Aorta (tissue), 5 donors: Measurements from ENCODE around the gene SLC22A17. TPM values are rescaled to one million over a fixed set of nuclear protein-coding genes. Genes with fewer than 3 reads are reported as not detected.

Experiments used
- ATAC-seq: fragments of 200-7000 bp; cut with Tn5 transposase; one replicate; pipeline ENCODE4 v1.9.1; 2022; ENCODE audit warnings: moderate library complexity; ENCODE audit not compliant: low FRiP score
- DNase-seq, 2 donors: peaks; one replicate each; pipeline ENCODE4 v3.0.0-alpha.2; 2020
- H3K27ac ChIP-seq, 2 donors: one replicate each; pipeline ENCODE4 v1.5.1; 2013; ENCODE audit warnings: low read length in 2 of 2, mild to moderate bottlenecking in 2 of 2, moderate library complexity in 2 of 2, control low read depth in 1 of 2, inconsistent platforms in 1 of 2, low read depth in 1 of 2
- H3K27me3 ChIP-seq, 2 donors: one replicate each; pipeline ENCODE4 v1.6.1; 2013; ENCODE audit warnings: control low read depth in 1 of 2, low read length in 1 of 2, mild to moderate bottlenecking in 1 of 2, moderate library complexity in 1 of 2; ENCODE audit not compliant: insufficient read depth in 2 of 2, control insufficient read depth in 1 of 2
- H3K36me3 ChIP-seq, 2 donors: one replicate each; pipeline ENCODE4 v1.6.1; 2013; ENCODE audit warnings: control low read depth in 1 of 2, low read length in 1 of 2, mild to moderate bottlenecking in 1 of 2; ENCODE audit not compliant: insufficient read depth in 2 of 2, control insufficient read depth in 1 of 2
- H3K4me1 ChIP-seq, 2 donors: one replicate each; pipeline ENCODE4 v1.6.1; 2013; ENCODE audit warnings: low read length in 2 of 2, control low read depth in 1 of 2, mild to moderate bottlenecking in 1 of 2, moderate library complexity in 1 of 2; ENCODE audit not compliant: insufficient read depth in 2 of 2, control insufficient read depth in 1 of 2
- H3K4me3 ChIP-seq, 2 donors: one replicate each; pipeline ENCODE4 v1.5.1; 2013; ENCODE audit warnings: low read length in 2 of 2, control low read depth in 1 of 2, mild to moderate bottlenecking in 1 of 2
- H3K9me3 ChIP-seq: one replicate; pipeline ENCODE4 v1.6.1; 2013; ENCODE audit warnings: mild to moderate bottlenecking, low read length; ENCODE audit not compliant: control insufficient read depth
- WGBS, 2 donors: extraction: QIAGEN DNeasy Blood & Tissue Kit; methylation state at CpG; one replicate each; pipeline ENCODE4 v1.1.7; 2013; 5-methylcytosine and 5-hydroxymethylcytosine counted together
- intact Hi-C, 2 donors: fragments of 100-400 bp; cut with DNase I; formaldehyde crosslinking; loops; one replicate each; pipeline versions ENCODE4 v1.14.2 to v1.15.0; 2022
- polyA plus RNA-seq, 2 donors: library from polyadenylated mRNA; stranded (reverse); fragments of 200-250 nt; gene quantifications; one replicate each; pipeline ENCODE4 v1.2.3, GENCODE V29; 2013
- total RNA-seq, 2 donors: library from RNA; stranded (reverse); fragmentation: NEBNext Ultra II Directional; extraction: Animal tissue kit (Norgen Biotek cat#: 25700); gene quantifications; one replicate each; pipeline ENCODE4 v1.2.1, GENCODE V29; 2021
- donor health status: healthy with polysubstance abuse.
- donor health status: Bipolar disorder and iron deficiency.
- donor health status: DM: no; HTN: no; CAD: no.
- donor health status: DM: no; HTN: no; CAD: no.
- donor health status: DM: yes; HTN: yes; CAD: no.

SLC22A17 gene
- total and polyA plus RNA-seq, 4 donors = 7.5 to 85.8 (median 36.8) TPM

DNA sequence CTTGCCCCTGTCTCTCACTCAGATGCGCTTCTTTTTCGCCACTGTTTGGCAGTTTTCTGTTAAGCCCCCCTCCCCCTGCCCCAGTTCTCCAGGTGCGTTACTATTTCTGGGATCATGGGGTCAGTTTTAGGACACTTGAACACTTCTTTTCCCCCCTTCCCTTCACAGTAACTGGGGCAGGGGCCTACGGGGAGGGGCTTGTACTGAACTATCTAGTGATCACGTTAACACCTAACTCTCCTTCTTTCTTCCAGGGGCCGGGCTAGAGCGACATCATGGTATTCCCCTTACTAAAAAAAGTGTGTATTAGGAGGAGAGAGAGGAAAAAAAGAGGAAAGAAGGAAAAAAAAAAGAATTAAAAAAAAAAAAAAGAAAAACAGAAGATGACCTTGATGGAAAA, 27.7 kb downstream of the SLC22A17 start:
- DNase-seq = no peak
- Histone ChIP-seq H3K36me3 (peaks cover 2 to 7% of the 10 kb centered on the region in 2 donors), H3K4me3 (no peak overlapping the region), H3K27ac (no peak overlapping the region), H3K9me3 (no peaks in the 10 kb centered on the region), H3K27me3 (no peaks in the 10 kb centered on the region), H3K4me1 (no peaks in the 10 kb centered on the region)
- ATAC-seq = no peak
- WGBS, 2 donors = 73 to 79% methylated on average over 7 of the region's 7 CpGs
- intact Hi-C loops = loop anchor here (5.0 to 10.0 kb wide), 5 partner anchors 42 to 240 kb away; partner anchors contain the start of genes AP1G2 (in 1 of the 2), EFS (in 1 of the 2), NGDN (in 1 of the 2) and THTPA (in 1 of the 2)

DNA sequence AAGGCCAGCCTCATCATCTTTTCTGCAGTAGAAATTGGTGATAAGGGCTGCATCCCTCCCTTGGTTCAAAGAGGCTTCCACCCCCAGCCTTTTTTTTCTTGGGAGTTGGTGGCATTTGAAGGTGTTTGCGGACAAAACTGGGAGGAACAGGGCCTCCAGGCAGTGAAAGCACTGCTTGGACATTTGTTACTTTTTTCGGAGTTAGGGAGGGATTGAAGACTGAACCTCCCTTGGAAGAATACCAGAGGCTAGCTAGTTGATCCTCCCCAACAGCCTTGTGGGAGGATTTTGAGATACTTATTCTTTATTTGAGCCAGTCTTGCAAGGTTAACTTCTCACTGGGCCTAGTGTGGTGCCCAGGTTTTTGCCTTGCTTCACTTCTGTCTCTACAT, 28.2 kb downstream of the SLC22A17 start:
- H3K27me3 ChIP-seq = no peaks in the 10 kb centered on the region
- peaks cover 2 to 7% of the 10 kb centered on the region in 2 donors for H3K36me3 ChIP-seq
- intact Hi-C loops = loop anchor here (5.0 to 10.0 kb wide), 4 partner anchors 43 to 240 kb away; partner anchors contain the start of genes AP1G2 (in 1 of the 2), EFS (in 1 of the 2), NGDN (in 1 of the 2) and THTPA (in 1 of the 2)
- no peak for ATAC-seq
- H3K4me3 ChIP-seq = no peak overlapping the region
- no peak overlapping the region for H3K27ac ChIP-seq
- no peaks in the 10 kb centered on the region for H3K9me3 ChIP-seq
- no peaks in the 10 kb centered on the region for H3K4me1 ChIP-seq
- 79 to 82% methylated on average over 2 of the region's 2 CpGs for WGBS, 2 donors
- no peak for DNase-seq

DNA sequence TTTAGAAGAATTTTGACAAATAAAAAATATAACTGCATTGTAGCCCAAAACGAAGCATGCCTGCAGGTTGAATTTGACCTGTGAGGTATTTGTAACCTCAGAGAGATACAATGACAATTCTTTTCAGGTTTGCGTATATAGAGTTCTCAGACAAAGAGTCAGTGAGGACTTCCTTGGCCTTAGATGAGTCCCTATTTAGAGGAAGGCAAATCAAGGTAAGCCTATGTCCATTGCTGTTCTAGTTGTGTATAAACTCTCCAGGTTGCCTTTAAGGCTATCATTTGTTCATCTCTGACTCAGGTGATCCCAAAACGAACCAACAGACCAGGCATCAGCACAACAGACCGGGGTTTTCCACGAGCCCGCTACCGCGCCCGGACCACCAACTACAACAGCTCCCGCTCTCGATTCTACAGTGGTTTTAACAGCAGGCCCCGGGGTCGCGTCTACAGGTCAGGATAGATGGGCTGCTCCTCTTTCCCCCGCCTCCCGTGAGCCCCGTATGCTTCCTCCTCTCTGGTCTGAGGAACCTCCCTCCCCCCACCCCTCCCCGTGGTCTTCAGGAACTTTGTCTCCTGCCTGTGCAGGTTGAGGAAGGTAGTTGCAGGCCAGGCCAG, 28.7 kb downstream of the SLC22A17 start:
- WGBS, 2 donors = 85 to 86% methylated on average over 18 of the region's 18 CpGs

DNA sequence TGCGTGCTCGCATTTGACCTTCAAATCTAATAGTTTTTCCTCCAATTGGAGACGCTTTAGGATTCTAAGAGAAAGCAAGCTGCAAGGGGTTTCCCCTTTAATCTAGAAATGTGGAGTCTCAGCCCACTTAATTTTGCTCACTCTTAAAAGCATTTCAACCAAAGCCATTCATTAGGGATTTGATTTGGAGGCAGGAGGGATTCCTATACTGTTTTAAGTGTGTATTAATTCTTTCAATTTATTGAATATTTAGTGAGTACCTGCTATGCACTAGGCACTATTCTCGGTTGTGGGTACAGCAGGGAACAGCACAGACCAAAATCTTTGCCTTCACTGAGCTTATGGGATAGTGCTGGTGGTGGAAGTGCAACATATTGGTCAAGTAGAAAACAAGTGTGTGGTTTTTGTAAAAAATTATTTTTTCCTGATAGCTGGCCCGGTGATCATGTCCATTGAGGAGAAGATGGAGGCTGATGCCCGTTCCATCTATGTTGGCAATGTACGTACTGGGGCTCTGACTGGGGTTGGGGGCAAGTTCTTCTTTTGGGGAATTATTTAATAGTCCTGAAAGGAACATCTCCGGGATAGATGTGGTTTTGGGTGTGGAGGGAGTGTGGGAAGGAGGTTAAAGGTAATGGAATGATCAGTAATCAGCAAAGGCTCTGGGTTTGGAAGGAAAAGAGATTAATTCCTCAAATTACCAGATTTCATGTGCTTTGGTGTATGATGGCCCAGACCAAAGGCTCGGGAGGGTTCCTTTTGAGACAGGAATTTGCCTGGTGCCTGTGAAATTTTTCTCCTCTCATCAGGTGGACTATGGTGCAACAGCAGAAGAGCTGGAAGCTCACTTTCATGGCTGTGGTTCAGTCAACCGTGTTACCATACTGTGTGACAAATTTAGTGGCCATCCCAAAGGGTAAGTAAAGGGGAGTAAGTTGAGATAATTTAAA, 29.8 kb downstream of the SLC22A17 start:
- Histone ChIP-seq H3K27me3 (no peaks in the 10 kb centered on the region), H3K9me3 (no peaks in the 10 kb centered on the region), H3K4me3 (peak overlapping the region in 1 of 2 donors; percentile 81), H3K4me1 (no peaks in the 10 kb centered on the region), H3K36me3 (peaks cover 2 to 7% of the 10 kb centered on the region in 2 donors), H3K27ac (no peak overlapping the region)
- DNase-seq = no peak
- intact Hi-C loops = loop anchor here (5.0 to 10.0 kb wide), 4 partner anchors 44 to 242 kb away; partner anchors contain the start of genes AP1G2 (in 1 of the 2), EFS (in 1 of the 2), NGDN (in 1 of the 2) and THTPA (in 1 of the 2)
- ATAC-seq = no peak
- WGBS, 2 donors = 46% methylated on average over 10 of the region's 10 CpGs

More for the DNA sequence above, 28.7 kb downstream of the SLC22A17 start:
- no peak overlapping the region for H3K27ac ChIP-seq
- H3K4me3 ChIP-seq = no peak overlapping the region
- no peaks in the 10 kb centered on the region for H3K4me1 ChIP-seq
- no peaks in the 10 kb centered on the region for H3K9me3 ChIP-seq
- no peaks in the 10 kb centered on the region for H3K27me3 ChIP-seq
- no peak for DNase-seq
- H3K36me3 ChIP-seq = peaks cover 2 to 7% of the 10 kb centered on the region in 2 donors
- intact Hi-C loops = loop anchor here (5.0 to 10.0 kb wide), 4 partner anchors 43 to 241 kb away; partner anchors contain the start of genes AP1G2 (in 1 of the 2), EFS (in 1 of the 2), NGDN (in 1 of the 2) and THTPA (in 1 of the 2)
- ATAC-seq = no peak

DNA sequence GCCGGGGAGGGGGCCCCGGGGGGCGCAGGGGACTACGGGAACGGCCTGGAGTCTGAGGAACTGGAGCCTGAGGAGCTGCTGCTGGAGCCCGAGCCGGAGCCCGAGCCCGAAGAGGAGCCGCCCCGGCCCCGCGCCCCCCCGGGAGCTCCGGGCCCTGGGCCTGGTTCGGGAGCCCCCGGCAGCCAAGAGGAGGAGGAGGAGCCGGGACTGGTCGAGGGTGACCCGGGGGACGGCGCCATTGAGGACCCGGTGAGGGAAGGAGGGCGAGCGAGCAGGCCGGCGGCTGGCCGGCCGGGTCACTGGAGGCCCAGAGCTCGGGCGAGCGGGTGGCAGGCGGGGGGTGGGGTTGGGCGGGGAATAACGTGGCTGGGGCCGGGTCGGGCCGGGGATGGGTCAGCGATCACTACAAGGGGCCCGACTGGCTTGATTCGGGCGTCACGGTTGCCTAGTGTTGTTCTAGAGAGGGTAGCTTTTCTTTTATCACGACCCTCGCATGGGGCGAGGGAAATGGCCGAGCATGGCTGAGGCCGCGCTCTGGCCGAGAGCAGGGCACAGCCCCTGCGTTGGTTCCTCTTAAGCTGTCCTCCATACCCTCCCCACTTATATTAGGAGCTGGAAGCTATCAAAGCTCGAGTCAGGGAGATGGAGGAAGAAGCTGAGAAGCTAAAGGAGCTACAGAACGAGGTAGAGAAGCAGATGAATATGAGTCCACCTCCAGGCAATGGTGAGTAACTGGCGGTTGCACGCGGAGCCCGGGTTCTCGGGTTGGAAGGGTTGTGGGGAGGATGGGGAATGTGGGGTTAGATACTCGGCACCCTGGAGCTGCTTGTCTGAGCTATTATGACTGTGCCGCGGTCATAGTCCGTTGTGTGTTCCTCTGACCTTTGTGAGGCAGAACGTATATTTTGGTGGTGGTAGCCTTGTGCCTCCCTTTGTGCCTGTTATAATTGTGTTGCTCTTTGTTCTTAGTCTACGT, 30.8 kb downstream of the SLC22A17 start:
- intact Hi-C loops = loop anchor here (5.0 to 10.0 kb wide), 4 partner anchors 45 to 243 kb away; partner anchors contain the start of genes AP1G2 (in 1 of the 2), EFS (in 1 of the 2), NGDN (in 1 of the 2) and THTPA (in 1 of the 2)
- Histone ChIP-seq H3K27me3 (no peaks in the 10 kb centered on the region), H3K36me3 (peaks cover 2 to 7% of the 10 kb centered on the region in 2 donors), H3K4me3 (peak overlapping the region; percentile 81 to 91), H3K27ac (peak overlapping the region; percentile 66 to 73), H3K9me3 (no peaks in the 10 kb centered on the region), H3K4me1 (no peaks in the 10 kb centered on the region)
- ATAC-seq (peak; percentile 17), DNase-seq (peak; percentile 72 to 86)
- 1% methylated on average over 44 to 64 of the region's 64 CpGs for WGBS, 2 donors

DNA sequence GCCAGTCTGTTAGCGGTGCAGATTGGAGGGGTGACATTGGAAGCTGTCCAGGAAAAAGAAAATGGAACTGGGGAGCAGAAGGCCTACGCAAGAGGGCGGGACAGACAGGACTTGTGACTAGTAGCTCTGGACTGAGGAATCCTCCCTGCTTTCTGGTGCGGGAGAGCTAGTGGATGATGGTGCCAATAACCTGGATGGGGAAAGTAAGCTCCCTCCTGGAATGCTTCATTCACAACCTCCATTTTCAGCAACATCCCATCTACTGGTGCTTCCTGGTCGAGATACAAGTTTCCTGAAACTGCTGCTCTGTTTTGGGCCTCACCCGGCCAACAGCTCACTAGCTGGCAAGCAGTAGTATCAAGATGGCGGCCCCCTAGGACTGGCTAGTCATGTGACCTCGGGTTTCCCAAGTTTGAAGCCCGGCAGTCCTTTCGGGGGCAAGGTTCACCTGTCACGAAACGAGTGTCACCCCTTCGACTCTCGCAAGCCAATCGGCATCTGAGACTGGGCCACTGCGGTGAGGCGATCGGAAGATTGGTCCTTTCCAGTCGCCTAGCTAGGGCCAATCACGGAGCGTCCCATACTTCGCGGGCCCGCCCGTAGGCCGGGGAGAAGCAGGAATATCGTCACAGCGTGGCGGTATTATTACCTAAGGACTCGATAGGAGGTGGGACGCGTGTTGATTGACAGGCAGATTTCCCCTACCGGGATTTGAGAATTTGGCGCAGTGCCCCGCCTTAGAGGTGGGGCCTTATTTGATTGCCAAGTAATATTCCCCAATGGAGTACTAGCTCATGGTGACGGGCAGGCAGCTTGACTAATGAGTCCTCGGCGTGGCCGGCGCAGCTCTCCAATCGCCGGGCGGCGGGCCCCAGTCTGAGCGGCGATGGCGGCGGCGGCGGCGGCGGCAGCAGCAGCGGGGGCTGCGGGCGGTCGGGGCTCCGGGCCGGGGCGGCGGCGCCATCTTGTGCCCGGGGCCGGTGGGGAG, 31.8 kb downstream of the SLC22A17 start, which contains the start of gene PABPN1:
TSS of gene PABPN1 (plus strand) at position 874 of the 988 bp plus-strand sequence. CDS start at position 887, 13 bp downstream.
- Histone ChIP-seq H3K27ac (peak within 1 kb of the TSS; percentile 80 to 94), H3K9me3 (no peaks in the 10 kb centered on the region), H3K36me3 (peaks cover 2 to 7% of the 10 kb centered on the region in 2 donors), H3K4me1 (no peaks in the 10 kb centered on the region), H3K4me3 (peak within 1 kb of the TSS; percentile 81 to 91), H3K27me3 (no peaks in the 10 kb centered on the region)
- DNase-seq (peak; percentile 98 to 99), ATAC-seq (peak; percentile 98)
- 3 to 4% methylated on average over 60 to 63 of the region's 63 CpGs for WGBS, 2 donors
- intact Hi-C loops = loop anchor here (1.0 to 10.0 kb wide), 5 partner anchors 35 to 244 kb away; partner anchors contain the start of genes AP1G2 (in 1 of the 2), EFS (in 1 of the 2), HOMEZ (in 1 of the 2) and NGDN (in 1 of the 2)
